ENCODE results near the gene IMMP2L. TPM values are rescaled to one million over a fixed set of nuclear protein-coding genes. Genes with fewer than 3 reads are reported as not detected.

The IMMP2L gene
- total RNA-seq, 4 donors from 2014 or later = 8.3 to 19.2 (median 17.8) TPM

DNA sequence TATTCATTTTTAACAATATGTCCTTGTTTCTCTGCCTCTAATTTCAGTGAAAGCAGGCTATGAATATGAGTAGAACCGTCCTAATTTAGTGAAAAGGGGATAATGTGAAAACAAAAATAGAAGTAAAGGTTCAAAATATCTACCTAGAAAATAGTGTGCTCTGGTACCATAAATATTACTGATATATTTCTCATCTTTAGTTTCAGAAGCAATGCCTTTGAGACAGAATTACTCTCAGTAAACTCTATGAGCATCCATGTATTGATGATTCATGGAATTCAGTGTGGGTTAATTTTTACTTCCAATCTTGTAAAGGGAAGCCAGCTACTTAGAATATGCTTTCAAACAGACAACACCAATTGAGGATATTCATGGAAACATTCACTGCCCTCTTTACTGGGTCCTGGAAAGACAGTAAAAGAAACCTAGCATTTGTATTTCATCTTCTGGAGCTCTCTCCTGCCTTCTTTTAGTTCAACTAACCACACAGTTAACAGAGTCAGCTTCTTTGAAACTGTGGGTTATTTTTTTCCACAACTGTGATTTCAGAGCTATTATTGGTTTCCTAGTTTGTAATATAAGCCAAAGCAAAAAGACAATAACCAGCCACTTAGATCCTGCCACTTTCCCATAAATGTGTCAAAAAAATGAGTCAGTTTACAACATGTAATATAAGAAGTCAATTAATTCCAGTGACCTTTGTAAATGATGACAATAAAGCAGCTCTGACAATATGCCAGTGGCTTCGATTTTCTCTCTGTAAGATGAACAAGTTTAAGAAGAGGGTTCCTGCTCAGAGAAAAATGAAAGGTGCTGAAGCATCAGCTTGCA lies 469.7 kb downstream of the IMMP2L start:
- Histone ChIP-seq H3K4me3 (peak overlapping the region; percentile 0 to 50 (median 6)), H3K27ac (no peak overlapping the region), H3K4me1 (peaks cover 16 to 37% of the 10 kb centered on the region in 2 donors), H3K27me3 (no peaks in the 10 kb centered on the region), H3K36me3 (no peaks in the 10 kb centered on the region), H3K9me3 (no peaks in the 10 kb centered on the region)
- intact Hi-C loops (cut with DNase I; ENCODE audit: low total_unique reads) = loop anchor here (5.0 kb wide), 1 partner anchor 470 kb away; the partner anchor contains the start of gene IMMP2L
- ATAC-seq = no peak
- TF ChIP-seq, protein P1, sequence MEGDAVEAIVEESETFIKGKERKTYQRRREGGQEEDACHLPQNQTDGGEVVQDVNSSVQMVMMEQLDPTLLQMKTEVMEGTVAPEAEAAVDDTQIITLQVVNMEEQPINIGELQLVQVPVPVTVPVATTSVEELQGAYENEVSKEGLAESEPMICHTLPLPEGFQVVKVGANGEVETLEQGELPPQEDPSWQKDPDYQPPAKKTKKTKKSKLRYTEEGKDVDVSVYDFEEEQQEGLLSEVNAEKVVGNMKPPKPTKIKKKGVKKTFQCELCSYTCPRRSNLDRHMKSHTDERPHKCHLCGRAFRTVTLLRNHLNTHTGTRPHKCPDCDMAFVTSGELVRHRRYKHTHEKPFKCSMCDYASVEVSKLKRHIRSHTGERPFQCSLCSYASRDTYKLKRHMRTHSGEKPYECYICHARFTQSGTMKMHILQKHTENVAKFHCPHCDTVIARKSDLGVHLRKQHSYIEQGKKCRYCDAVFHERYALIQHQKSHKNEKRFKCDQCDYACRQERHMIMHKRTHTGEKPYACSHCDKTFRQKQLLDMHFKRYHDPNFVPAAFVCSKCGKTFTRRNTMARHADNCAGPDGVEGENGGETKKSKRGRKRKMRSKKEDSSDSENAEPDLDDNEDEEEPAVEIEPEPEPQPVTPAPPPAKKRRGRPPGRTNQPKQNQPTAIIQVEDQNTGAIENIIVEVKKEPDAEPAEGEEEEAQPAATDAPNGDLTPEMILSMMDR (IDR thresholded peaks at IDR 0.05 in 4 of 5, conservative IDR thresholded peaks at IDR 0.05 in 1 of 5) = no peak
- TF ChIP-seq POLR2A (IDR thresholded peaks at IDR 0.05) = no peak
- DNase-seq = no peak
- in situ Hi-C loops (cut with MboI; ENCODE audit: low sequenced_read_pairs in 4 of 4) = loop anchor here in 3 of 4 donors (5.0 to 25.0 kb wide), 3 partner anchors 392 to 645 kb away; no protein-coding TSS in a partner anchor

DNA sequence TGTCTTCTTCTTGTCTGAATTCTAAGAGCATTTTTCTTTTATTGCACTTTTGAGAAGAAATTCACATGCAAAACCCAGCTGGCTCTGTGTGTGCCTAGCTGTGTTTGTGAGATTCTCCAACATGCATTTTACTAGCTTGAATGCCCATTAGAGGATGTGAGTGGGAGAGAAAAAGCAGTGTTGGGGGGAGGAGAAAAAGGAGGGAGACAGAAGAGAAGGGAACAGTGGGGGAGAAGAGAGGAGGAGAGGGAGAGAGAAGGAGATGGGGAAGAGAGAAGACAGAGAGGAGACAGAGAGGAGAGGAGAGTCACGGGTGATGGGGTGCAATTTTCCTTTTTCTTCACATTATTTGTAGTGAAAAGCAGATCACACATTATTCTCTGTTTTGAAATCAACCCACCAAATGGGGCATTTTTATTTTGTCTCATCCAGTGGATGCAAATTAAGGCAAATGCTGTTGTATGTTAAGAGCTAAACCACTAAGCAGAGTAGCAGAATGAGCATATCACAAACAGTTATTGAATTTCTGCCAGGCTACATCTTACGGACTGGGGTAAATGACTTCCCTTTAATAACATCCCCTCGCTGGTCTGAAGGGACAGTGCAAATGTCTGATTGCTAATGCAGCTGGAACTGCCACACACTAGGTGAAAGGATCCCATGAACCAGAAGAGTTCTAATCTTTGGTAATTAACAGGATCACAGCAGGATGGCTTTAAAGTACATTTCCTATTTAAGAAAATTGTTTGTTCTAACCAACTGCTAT lies 470.5 kb downstream of the IMMP2L start:
- Histone ChIP-seq H3K27me3 (no peaks in the 10 kb centered on the region), H3K4me3 (peak overlapping the region; percentile 44 to 58 (median 51)), H3K9me3 (no peaks in the 10 kb centered on the region), H3K27ac (peak overlapping the region in 1 of 4 donors; percentile 46), H3K4me1 (peaks cover 16 to 37% of the 10 kb centered on the region in 2 donors), H3K36me3 (no peaks in the 10 kb centered on the region)
- in situ Hi-C loops (cut with MboI; ENCODE audit: low sequenced_read_pairs in 4 of 4) = loop anchor here in 3 of 4 donors (5.0 to 25.0 kb wide), 3 partner anchors 393 to 646 kb away; no protein-coding TSS in a partner anchor
- ATAC-seq = no peak
- no peak for TF ChIP-seq POLR2A (IDR thresholded peaks at IDR 0.05)
- no peak for DNase-seq
- intact Hi-C loops (cut with DNase I; ENCODE audit: low total_unique reads) = loop anchor here (1.0 to 5.0 kb wide), 2 partner anchors 395 to 471 kb away; partner anchors contain the start of gene IMMP2L

DNA sequence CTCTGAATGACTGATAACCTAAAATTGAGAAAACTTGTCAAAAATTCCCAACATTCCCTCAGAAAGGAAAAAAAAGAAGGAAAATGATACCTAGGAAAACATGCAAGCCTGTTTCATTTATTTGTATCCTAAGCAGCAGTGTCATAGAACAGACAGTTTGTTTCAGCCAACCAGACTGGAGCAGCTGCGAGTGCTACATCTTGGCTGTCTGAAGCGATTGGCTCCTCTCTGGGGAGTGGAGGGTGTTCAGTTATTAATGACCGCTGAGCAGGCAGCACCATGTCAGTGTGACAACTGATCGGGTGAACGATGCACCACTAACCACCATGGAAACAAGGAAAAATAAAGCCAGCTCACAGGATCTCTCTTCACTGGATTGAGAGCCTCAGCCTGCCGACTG lies 471.4 kb downstream of the IMMP2L start, which contains the start of gene LRRN3:
Gene LRRN3, plus strand, starts transcription at position 282 of the 400 bp plus-strand sequence. CDS start 31,646 bp downstream, outside the sequence.
- Histone ChIP-seq H3K27me3 (no peaks in the 10 kb centered on the region), H3K4me3 (peak within 1 kb of the TSS; percentile 44 to 58 (median 51)), H3K4me1 (peaks cover 16 to 37% of the 10 kb centered on the region in 2 donors), H3K36me3 (no peaks in the 10 kb centered on the region), H3K9me3 (no peaks in the 10 kb centered on the region), H3K27ac (peak within 1 kb of the TSS in 1 of 4 donors; percentile 46)
- intact Hi-C loops (cut with DNase I; ENCODE audit: low total_unique reads) (loop anchor here (1.0 to 5.0 kb wide), 2 partner anchors 395 to 471 kb away; partner anchors contain the start of gene IMMP2L), in situ Hi-C loops (cut with MboI; ENCODE audit: low sequenced_read_pairs in 4 of 4) (loop anchor here in 3 of 4 donors (5.0 to 25.0 kb wide), 3 partner anchors 394 to 646 kb away; no protein-coding TSS in a partner anchor)
- ATAC-seq (peak; percentile 92 to 96), DNase-seq (peak; percentile 50 to 53)
- TF ChIP-seq, protein P1 (IDR thresholded peaks at IDR 0.05 in 4 of 5, conservative IDR thresholded peaks at IDR 0.05 in 1 of 5) = no peak
- peak in 1 of 2 donors; percentile 55 for TF ChIP-seq POLR2A (IDR thresholded peaks at IDR 0.05)

DNA sequence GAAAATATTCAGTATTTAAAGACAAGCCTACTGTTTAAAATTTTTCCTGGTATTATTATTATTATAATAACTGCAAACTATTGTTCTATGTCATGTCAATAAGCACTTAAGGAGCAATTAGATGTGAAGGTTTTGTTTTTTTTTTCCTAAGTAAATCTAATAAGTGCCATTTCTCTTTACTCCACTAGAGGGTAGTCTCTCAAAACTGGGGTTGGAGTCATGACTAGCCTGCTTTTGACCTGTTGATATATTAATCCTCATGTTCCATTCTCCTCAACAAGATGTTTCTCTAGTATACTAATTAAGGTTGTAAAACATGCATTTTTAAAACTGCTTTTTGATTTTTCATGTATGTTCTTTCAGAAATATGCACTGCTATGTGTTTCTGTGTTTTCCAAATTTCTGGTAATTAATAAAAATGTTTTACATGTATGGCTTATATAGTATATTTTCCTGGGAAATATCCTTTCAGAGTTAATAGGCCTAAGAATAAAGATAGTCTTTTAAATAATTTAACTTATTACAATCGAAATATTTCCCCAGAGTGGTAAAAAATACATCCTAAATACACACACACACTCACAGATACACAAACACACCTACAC lies 472.4 kb downstream of the IMMP2L start:
- Histone ChIP-seq H3K4me3 (no peak overlapping the region), H3K4me1 (peaks cover 16 to 37% of the 10 kb centered on the region in 2 donors), H3K27me3 (no peaks in the 10 kb centered on the region), H3K9me3 (no peaks in the 10 kb centered on the region), H3K36me3 (no peaks in the 10 kb centered on the region), H3K27ac (no peak overlapping the region)
- intact Hi-C loops (cut with DNase I; ENCODE audit: low total_unique reads) (loop anchor here (5.0 kb wide), 1 partner anchor 472 kb away; the partner anchor contains the start of gene IMMP2L), in situ Hi-C loops (cut with MboI; ENCODE audit: low sequenced_read_pairs in 4 of 4) (loop anchor here (5.0 to 25.0 kb wide), 6 partner anchors 395 to 647 kb away; no protein-coding TSS in a partner anchor)
- no peak for DNase-seq
- peak; percentile 54 to 70 for ATAC-seq
- no peak for TF ChIP-seq POLR2A (IDR thresholded peaks at IDR 0.05)
- TF ChIP-seq, protein P1 (IDR thresholded peaks at IDR 0.05 in 4 of 5, conservative IDR thresholded peaks at IDR 0.05 in 1 of 5) = peak; percentile 37 to 81 (median 47)

All from gastrocnemius medialis (tissue), 4 donors.